ENCODE measurements around the gene AK8.

The AK8 gene

DNA sequence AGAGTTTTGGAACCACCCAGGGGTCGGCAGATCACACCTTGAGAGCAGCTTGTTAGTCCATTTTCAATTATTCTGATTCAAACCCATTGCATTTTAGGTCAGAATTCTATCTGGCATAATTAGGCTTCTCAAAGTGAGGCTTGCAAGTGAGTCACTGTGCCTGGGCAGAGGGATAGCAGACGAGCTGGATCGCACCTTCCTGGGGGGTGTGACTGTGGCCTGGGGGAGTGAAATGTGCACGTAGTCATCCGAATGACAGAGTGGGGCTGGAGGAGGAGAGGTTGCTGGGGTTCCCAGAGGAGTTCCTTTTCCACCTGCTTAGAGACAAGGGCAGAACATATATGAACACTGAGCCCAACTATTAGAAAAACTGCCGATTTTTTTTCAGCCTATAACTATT lies 32.3 kb upstream of the AK8 start:
- DNase-seq (ENCODE audit: insufficient read length, low spot score) = no peak
- no peak for FAIRE-seq
- TF ChIP-seq, protein P1, sequence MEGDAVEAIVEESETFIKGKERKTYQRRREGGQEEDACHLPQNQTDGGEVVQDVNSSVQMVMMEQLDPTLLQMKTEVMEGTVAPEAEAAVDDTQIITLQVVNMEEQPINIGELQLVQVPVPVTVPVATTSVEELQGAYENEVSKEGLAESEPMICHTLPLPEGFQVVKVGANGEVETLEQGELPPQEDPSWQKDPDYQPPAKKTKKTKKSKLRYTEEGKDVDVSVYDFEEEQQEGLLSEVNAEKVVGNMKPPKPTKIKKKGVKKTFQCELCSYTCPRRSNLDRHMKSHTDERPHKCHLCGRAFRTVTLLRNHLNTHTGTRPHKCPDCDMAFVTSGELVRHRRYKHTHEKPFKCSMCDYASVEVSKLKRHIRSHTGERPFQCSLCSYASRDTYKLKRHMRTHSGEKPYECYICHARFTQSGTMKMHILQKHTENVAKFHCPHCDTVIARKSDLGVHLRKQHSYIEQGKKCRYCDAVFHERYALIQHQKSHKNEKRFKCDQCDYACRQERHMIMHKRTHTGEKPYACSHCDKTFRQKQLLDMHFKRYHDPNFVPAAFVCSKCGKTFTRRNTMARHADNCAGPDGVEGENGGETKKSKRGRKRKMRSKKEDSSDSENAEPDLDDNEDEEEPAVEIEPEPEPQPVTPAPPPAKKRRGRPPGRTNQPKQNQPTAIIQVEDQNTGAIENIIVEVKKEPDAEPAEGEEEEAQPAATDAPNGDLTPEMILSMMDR (IDR thresholded peaks at IDR 0.05; ENCODE audit: insufficient read depth, missing control alignments) = no peak

DNA sequence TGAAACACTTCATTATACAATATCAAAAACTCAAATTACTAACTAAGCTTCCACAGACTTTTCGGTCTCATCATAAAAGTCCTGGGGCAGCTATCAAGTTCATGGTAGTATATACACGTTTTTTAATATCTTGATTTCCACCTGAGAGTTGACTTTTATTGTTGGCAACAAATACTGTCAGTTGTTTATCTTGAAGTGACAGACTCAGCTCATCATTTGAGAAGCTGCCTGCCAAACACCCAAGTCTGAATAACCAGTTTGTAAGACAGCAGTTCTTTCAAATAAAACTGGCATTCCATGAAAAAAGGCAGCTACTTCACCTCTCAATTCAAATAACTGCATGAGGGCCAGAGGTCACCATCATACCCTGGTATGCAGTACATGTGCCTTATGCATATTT lies 31.2 kb upstream of the AK8 start:
- FAIRE-seq (no peak), DNase-seq (ENCODE audit: insufficient read length, low spot score) (no peak)
- TF ChIP-seq, protein P1 (IDR thresholded peaks at IDR 0.05; ENCODE audit: insufficient read depth, missing control alignments) = no peak

DNA sequence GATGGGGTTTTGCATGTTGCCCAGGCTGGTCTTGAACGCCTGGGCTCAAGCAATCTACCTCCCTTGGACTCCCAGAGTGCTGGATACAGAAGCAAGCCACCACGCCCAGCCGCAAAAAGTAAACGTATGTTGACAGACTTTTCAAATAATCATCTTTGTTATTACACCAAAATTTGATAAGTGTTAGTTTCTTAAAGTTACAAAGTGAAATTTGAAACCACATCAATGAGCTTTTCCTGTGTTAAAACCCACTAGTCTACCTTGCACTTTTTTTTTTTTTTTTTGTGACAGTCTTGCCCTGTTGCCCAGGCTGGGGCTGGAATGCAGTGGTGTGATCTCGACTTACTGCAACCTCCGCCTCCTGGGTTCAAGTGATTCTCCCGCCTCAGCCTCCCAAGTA lies 30.6 kb upstream of the AK8 start:
- DNase-seq (ENCODE audit: insufficient read length, low spot score) (no peak), FAIRE-seq (no peak)
- TF ChIP-seq, protein P1 (IDR thresholded peaks at IDR 0.05; ENCODE audit: insufficient read depth, missing control alignments) = no peak

DNA sequence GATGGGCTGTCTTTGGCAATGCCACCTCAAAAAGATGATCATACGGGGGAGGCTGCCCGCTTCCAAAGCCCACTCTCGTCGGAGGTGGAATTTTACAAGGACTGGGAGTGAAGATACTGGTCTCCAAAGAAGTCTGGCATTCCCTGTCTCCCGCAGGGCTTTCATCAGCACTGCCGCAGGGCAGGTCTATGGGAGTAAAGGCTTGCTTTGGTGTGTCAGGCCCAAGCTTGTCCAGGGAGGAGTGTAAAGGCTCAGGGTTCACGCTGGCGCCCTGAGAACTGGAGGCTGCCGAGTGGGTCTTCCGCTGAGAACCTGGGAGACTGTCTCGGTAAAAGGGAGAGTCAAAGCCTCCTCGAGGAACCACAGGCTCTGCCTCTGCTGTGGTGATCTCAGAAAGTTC lies 27.6 kb upstream of the AK8 start:
- TF ChIP-seq, protein P1 (IDR thresholded peaks at IDR 0.05; ENCODE audit: insufficient read depth, missing control alignments) = no peak
- DNase-seq (ENCODE audit: insufficient read length, low spot score) (no peak), FAIRE-seq (no peak)

DNA sequence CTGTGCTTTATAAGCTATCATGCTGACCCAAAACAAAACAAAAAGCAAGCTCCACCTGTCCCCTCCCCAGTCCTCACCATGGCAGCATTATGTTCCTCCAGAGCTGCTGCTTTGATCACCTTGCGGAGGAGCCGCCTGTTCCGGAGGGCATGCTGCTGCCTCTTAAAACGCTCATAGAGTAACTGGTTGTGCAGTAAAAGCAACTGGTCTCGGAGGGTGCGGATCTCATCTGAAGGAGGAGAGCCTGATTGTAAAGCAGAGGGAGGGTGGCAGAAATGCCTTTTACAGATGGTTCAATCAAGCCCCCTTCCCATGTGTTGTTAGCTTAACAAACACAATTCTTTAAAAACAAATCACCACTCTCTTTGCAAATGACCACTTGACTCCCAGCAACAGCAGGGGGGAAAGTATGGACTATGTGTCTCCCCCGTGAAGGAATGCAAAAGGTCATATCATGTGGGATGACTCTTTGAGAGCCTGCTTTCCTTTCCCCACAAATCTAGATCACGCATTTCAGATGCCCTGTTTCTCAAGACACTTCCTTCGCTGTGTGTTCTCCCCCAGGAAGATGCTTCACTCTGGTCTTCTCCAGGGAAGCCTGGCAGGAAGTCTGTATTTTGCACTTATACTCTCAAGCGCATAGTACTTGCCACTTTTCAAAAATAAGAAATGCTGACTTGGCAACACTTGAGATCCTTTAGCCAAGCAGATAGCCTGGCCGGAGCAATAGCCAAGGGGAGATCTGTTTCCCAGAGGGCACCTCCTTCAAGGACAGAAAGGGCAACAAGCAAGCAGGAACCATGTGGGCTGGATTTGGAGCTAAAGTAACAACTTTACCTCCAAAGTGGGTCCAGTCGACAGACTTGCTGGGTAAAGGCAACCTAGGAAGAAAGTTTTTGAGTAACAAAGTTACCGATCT lies 25.7 kb upstream of the AK8 start:
- FAIRE-seq (no peak), DNase-seq (ENCODE audit: insufficient read length, low spot score) (no peak)
- TF ChIP-seq, protein P1 (IDR thresholded peaks at IDR 0.05; ENCODE audit: insufficient read depth, missing control alignments) = no peak

DNA sequence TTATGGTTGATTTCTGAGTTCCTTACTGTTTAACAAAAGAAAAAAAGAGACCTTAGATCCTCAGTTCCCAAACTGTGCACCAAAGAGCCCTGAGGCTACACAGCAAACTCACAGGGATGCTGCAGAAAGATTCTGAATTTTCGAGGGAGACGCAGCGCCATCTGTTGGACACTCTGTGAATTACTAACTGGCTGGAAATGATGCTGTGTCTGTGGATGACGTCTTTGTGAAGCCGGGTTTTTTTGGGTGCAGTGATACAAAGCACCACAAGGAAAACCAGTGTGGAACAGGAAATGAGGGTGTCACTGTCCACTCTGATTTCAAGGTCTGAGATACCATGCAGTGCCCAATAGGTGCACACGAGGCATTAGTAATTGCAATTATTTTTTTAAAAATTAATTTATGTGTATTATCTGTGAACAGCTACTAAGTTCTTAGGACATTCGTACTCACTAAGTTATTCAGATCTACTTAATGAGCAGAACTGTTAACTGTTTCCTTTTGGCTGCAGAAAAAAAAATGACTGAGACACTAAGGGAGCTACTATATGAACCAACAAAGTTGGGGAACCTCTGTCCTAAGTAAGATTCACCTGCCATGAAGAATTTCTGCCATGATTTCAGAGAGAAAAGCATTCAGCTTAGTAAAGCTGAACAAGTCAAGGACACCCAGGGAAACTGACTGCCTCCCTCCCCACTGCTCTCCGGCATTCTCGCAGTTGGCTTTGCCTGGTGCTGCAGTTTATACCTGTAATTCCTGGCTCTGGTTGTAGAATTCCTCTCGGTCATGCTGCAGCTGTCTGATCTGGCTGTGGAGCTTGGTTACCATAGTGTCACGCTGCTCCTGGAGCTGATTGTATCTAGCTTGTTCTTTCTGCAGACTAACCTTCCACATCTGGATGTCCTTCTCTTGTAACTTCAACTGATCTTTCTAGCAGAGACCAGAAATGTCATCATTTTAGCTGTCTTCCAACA lies 24.1 kb upstream of the AK8 start:
- FAIRE-seq (no peak), DNase-seq (ENCODE audit: insufficient read length, low spot score) (peak; percentile 42)
- TF ChIP-seq, protein P1 (IDR thresholded peaks at IDR 0.05; ENCODE audit: insufficient read depth, missing control alignments) = peak; percentile 81

All from D721Med (cell line).